ENCODE results near the gene OR5J2.
"Not testable (repeated sequence)": the region's sequence is repeated elsewhere in the genome, so short reads cannot be mapped to it uniquely, and the experiment has no call there.

The OR5J2 gene

GRCh38 chr11:56176318-56176717 is at the start of gene OR5J2:
Gene OR5J2, plus strand, starts transcription at chr11:56176618. Its CDS starts 0 bp downstream, at chr11:56176618.
- Histone ChIP-seq H3K27ac (no peak within 1 kb of the TSS), H3K27me3 (ENCODE audit: control insufficient read depth, insufficient read depth, low read length) (no peaks in the 10 kb centered on the region), H3K79me2 (no peaks in the 10 kb centered on the region), H3K4me3 (ENCODE audit: low read depth, low read length) (no peak within 1 kb of the TSS), H3K9me3 (ENCODE audit: control insufficient read depth, low read length) (no peaks in the 10 kb centered on the region), H3K4me2 (ENCODE audit: low read length) (no peak within 1 kb of the TSS), H2AFZ (no peak within 1 kb of the TSS), H3K36me3 (ENCODE audit: control insufficient read depth, insufficient read depth, low read length) (no peaks in the 10 kb centered on the region), H3K4me1 (no peaks in the 10 kb centered on the region), H3K9ac (no peak within 1 kb of the TSS)
- TF ChIP-seq CTCF (IDR thresholded peaks at IDR 0.05) = no peak

- no peaks in the 10 kb centered on the region for H3K36me3 ChIP-seq (ENCODE audit: control insufficient read depth, insufficient read depth, low read length)
- H3K27me3 ChIP-seq (ENCODE audit: control insufficient read depth, insufficient read depth, low read length) = no peaks in the 10 kb centered on the region
- TF ChIP-seq CTCF (IDR thresholded peaks at IDR 0.05) = no peak
- no peak within 1 kb of the TSS for H2AFZ ChIP-seq
- H3K4me3 ChIP-seq (ENCODE audit: low read depth, low read length) = no peak within 1 kb of the TSS
- H3K9me3 ChIP-seq (ENCODE audit: control insufficient read depth, low read length) = no peaks in the 10 kb centered on the region
- H3K9ac ChIP-seq = no peak within 1 kb of the TSS
- no peaks in the 10 kb centered on the region for H3K4me1 ChIP-seq
- no peak within 1 kb of the TSS for H3K27ac ChIP-seq
- no peak within 1 kb of the TSS for H3K4me2 ChIP-seq (ENCODE audit: low read length)
- no peaks in the 10 kb centered on the region for H3K79me2 ChIP-seq
These were observed 36.2 kb upstream of the OR5J2 start, which contains the start of gene OR8J3 for GRCh38 chr11:56140151-56140661. Gene OR8J3, minus strand, starts transcription at chr11:56140201. Its CDS starts 2,483 bp downstream, at chr11:56137718.

- not testable (repeated sequence) for H3K4me1 ChIP-seq; H3K9me3 ChIP-seq (ENCODE audit: control insufficient read depth, low read length); H3K27ac ChIP-seq; H3K4me3 ChIP-seq (ENCODE audit: low read depth, low read length); H3K27me3 ChIP-seq (ENCODE audit: control insufficient read depth, insufficient read depth, low read length); H3K36me3 ChIP-seq (ENCODE audit: control insufficient read depth, insufficient read depth, low read length); H2AFZ ChIP-seq; H3K79me2 ChIP-seq; H3K4me2 ChIP-seq (ENCODE audit: low read length); H3K9ac ChIP-seq
These were observed 32.7 kb upstream of the OR5J2 start for GRCh38 chr11:56143681-56144080.

GRCh38 chr11:56151376-56151775 is 25.0 kb upstream of the OR5J2 start:
- no peaks in the 10 kb centered on the region for H3K4me1 ChIP-seq
- H3K4me2 ChIP-seq (ENCODE audit: low read length) = no peak overlapping the region
- no peak for TF ChIP-seq CTCF (IDR thresholded peaks at IDR 0.05)
- no peak overlapping the region for H3K4me3 ChIP-seq (ENCODE audit: low read depth, low read length)
- no peaks in the 10 kb centered on the region for H3K79me2 ChIP-seq
- no peak overlapping the region for H2AFZ ChIP-seq
- no peak overlapping the region for H3K27ac ChIP-seq
- H3K36me3 ChIP-seq (ENCODE audit: control insufficient read depth, insufficient read depth, low read length) = no peaks in the 10 kb centered on the region
- H3K9me3 ChIP-seq (ENCODE audit: control insufficient read depth, low read length) = no peaks in the 10 kb centered on the region
- H3K9ac ChIP-seq = no peak overlapping the region
- no peaks in the 10 kb centered on the region for H3K27me3 ChIP-seq (ENCODE audit: control insufficient read depth, insufficient read depth, low read length)

GRCh38 chr11:56152333-56152732 is 24.1 kb upstream of the OR5J2 start:
- H3K36me3 ChIP-seq (ENCODE audit: control insufficient read depth, insufficient read depth, low read length) = no peaks in the 10 kb centered on the region
- H3K27ac ChIP-seq = no peak overlapping the region
- no peaks in the 10 kb centered on the region for H3K79me2 ChIP-seq
- no peak overlapping the region for H2AFZ ChIP-seq
- H3K9me3 ChIP-seq (ENCODE audit: control insufficient read depth, low read length) = no peaks in the 10 kb centered on the region
- H3K4me1 ChIP-seq = no peaks in the 10 kb centered on the region
- no peaks in the 10 kb centered on the region for H3K27me3 ChIP-seq (ENCODE audit: control insufficient read depth, insufficient read depth, low read length)
- TF ChIP-seq CTCF (IDR thresholded peaks at IDR 0.05) = no peak
- H3K9ac ChIP-seq = no peak overlapping the region
- no peak overlapping the region for H3K4me2 ChIP-seq (ENCODE audit: low read length)
- H3K4me3 ChIP-seq (ENCODE audit: low read depth, low read length) = no peak overlapping the region
